SK-N-SH (cell line): ENCODE results near the gene MRFAP1.

Experiments used
- ELF1 ChIP-seq: IDR thresholded peaks from 2 replicates; pipeline ENCODE4 v1.4.0; 2012
- EP300 ChIP-seq, 2 experiments: IDR thresholded peaks; 2 replicates each; pipeline versions ENCODE4 v1.4.0 to v1.6.1; 2012; ENCODE audit warnings: borderline replicate concordance in 1 of 2, low read depth in 1 of 2, low read length in 1 of 2
- EZH2phosphoT487 ChIP-seq: fragments of 200-600 bp; sonication (generic); IDR thresholded peaks from 2 replicates; pipeline ENCODE4 v1.6.1; 2017; ENCODE audit warnings: low read depth, mixed run types, mild to moderate bottlenecking, antibody characterized with exemption, moderate library complexity, borderline replicate concordance
- JUND ChIP-seq: IDR thresholded peaks from 2 replicates; pipeline ENCODE4 v1.4.0; 2012
- POLR2AphosphoS5 ChIP-seq: IDR thresholded peaks from 2 replicates; pipeline ENCODE4 v1.6.1; 2012; ENCODE audit warnings: low read depth, low read length
- RFX5 ChIP-seq: IDR thresholded peaks from 2 replicates; pipeline ENCODE4 v1.6.1; 2012; ENCODE audit warnings: mild to moderate bottlenecking, improper control_type of control experiment, low read length
- TAF1 ChIP-seq: IDR thresholded peaks from 2 replicates; pipeline ENCODE4 v1.6.1; 2012; ENCODE audit warnings: low read depth, mild to moderate bottlenecking, low read length, moderate library complexity, borderline replicate concordance
- YY1 ChIP-seq: IDR thresholded peaks from 2 replicates; pipeline ENCODE4 v1.4.0; 2012; ENCODE audit warnings: low read depth, mild to moderate bottlenecking
- TF ChIP-seq, protein P1 (sequence below): fragments of 200-600 bp; sonication (generic); IDR thresholded peaks from 2 replicates; pipeline ENCODE4 v1.6.1; 2017; ENCODE audit warnings: antibody characterized with exemption, mild to moderate bottlenecking, moderate library complexity
- TF ChIP-seq, protein P2 (sequence below): IDR thresholded peaks from 2 replicates; pipeline ENCODE4 v1.6.1; 2012; ENCODE audit warnings: mild to moderate bottlenecking, low read depth, low read length, moderate library complexity
- TF ChIP-seq, protein P3 (sequence below): IDR thresholded peaks from 2 replicates; pipeline ENCODE4 v1.4.0; 2012; ENCODE audit warnings: low read depth, borderline replicate concordance
- TF ChIP-seq, protein P4 (sequence below): fragments of 150-350 bp; IDR thresholded peaks from 2 replicates; pipeline ENCODE4 v1.6.1; 2016; ENCODE audit warnings: mild to moderate bottlenecking, low read depth, low read length

DNA sequence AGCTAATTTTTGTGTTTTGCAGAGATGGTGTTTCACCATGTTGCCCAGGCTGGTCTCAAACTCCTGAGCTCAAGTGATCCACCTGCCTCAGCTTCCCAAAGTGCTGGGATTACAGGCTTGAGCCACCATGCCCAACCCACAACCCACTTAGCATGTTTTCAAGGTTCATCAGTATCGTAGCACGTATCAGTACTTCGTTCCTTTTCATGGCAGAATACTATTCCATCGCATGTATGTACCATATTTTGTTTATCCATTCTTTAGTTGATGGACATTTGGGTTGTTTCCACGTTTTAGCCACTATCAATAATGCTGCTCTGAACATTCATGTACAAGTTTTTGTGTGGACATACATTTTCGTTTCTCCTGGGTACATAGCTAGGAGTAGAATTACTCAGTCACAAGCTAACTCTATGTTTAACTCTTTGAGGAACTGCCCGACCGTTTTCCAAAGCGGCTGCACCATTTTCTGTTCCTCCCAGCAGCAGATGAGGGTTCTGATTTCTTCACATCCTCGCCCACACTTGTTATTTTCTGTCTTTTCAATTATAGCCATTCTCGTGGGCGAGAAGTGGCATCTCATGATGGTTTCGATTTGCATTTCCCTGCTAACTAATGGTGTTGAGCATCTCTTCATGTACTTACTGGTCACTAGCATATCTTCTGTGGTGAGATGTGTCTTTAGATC is 33.0 kb upstream of the MRFAP1 start:
- TF ChIP-seq EZH2phosphoT487 (no peak), POLR2AphosphoS5 (no peak), RFX5 (no peak), YY1 (no peak), TAF1 (no peak), JUND (no peak), EP300 (IDR thresholded peaks at IDR 0.05; ENCODE audit: borderline replicate concordance in 1 of 2, low read depth in 1 of 2, low read length in 1 of 2) (no peak), ELF1 (no peak)
- TF ChIP-seq, protein P1, sequence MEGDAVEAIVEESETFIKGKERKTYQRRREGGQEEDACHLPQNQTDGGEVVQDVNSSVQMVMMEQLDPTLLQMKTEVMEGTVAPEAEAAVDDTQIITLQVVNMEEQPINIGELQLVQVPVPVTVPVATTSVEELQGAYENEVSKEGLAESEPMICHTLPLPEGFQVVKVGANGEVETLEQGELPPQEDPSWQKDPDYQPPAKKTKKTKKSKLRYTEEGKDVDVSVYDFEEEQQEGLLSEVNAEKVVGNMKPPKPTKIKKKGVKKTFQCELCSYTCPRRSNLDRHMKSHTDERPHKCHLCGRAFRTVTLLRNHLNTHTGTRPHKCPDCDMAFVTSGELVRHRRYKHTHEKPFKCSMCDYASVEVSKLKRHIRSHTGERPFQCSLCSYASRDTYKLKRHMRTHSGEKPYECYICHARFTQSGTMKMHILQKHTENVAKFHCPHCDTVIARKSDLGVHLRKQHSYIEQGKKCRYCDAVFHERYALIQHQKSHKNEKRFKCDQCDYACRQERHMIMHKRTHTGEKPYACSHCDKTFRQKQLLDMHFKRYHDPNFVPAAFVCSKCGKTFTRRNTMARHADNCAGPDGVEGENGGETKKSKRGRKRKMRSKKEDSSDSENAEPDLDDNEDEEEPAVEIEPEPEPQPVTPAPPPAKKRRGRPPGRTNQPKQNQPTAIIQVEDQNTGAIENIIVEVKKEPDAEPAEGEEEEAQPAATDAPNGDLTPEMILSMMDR, result no peak
- TF ChIP-seq, protein P2, sequence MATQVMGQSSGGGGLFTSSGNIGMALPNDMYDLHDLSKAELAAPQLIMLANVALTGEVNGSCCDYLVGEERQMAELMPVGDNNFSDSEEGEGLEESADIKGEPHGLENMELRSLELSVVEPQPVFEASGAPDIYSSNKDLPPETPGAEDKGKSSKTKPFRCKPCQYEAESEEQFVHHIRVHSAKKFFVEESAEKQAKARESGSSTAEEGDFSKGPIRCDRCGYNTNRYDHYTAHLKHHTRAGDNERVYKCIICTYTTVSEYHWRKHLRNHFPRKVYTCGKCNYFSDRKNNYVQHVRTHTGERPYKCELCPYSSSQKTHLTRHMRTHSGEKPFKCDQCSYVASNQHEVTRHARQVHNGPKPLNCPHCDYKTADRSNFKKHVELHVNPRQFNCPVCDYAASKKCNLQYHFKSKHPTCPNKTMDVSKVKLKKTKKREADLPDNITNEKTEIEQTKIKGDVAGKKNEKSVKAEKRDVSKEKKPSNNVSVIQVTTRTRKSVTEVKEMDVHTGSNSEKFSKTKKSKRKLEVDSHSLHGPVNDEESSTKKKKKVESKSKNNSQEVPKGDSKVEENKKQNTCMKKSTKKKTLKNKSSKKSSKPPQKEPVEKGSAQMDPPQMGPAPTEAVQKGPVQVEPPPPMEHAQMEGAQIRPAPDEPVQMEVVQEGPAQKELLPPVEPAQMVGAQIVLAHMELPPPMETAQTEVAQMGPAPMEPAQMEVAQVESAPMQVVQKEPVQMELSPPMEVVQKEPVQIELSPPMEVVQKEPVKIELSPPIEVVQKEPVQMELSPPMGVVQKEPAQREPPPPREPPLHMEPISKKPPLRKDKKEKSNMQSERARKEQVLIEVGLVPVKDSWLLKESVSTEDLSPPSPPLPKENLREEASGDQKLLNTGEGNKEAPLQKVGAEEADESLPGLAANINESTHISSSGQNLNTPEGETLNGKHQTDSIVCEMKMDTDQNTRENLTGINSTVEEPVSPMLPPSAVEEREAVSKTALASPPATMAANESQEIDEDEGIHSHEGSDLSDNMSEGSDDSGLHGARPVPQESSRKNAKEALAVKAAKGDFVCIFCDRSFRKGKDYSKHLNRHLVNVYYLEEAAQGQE, result no peak
- TF ChIP-seq, protein P3, sequence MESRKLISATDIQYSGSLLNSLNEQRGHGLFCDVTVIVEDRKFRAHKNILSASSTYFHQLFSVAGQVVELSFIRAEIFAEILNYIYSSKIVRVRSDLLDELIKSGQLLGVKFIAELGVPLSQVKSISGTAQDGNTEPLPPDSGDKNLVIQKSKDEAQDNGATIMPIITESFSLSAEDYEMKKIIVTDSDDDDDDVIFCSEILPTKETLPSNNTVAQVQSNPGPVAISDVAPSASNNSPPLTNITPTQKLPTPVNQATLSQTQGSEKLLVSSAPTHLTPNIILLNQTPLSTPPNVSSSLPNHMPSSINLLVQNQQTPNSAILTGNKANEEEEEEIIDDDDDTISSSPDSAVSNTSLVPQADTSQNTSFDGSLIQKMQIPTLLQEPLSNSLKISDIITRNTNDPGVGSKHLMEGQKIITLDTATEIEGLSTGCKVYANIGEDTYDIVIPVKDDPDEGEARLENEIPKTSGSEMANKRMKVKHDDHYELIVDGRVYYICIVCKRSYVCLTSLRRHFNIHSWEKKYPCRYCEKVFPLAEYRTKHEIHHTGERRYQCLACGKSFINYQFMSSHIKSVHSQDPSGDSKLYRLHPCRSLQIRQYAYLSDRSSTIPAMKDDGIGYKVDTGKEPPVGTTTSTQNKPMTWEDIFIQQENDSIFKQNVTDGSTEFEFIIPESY, result no peak
- TF ChIP-seq, protein P4, sequence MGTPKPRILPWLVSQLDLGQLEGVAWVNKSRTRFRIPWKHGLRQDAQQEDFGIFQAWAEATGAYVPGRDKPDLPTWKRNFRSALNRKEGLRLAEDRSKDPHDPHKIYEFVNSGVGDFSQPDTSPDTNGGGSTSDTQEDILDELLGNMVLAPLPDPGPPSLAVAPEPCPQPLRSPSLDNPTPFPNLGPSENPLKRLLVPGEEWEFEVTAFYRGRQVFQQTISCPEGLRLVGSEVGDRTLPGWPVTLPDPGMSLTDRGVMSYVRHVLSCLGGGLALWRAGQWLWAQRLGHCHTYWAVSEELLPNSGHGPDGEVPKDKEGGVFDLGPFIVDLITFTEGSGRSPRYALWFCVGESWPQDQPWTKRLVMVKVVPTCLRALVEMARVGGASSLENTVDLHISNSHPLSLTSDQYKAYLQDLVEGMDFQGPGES, result no peak
